ENCODE measurements around the gene ADARB2. TPM values are rescaled to one million over a fixed set of nuclear protein-coding genes. Genes with fewer than 3 reads are reported as not detected.
"Not testable (repeated sequence)": the region's sequence is repeated elsewhere in the genome, so short reads cannot be mapped to it uniquely, and the experiment has no call there.

The ADARB2 gene
- total RNA-seq, 2 donors from 2014 or later: 1.1 to 1.8 TPM

DNA sequence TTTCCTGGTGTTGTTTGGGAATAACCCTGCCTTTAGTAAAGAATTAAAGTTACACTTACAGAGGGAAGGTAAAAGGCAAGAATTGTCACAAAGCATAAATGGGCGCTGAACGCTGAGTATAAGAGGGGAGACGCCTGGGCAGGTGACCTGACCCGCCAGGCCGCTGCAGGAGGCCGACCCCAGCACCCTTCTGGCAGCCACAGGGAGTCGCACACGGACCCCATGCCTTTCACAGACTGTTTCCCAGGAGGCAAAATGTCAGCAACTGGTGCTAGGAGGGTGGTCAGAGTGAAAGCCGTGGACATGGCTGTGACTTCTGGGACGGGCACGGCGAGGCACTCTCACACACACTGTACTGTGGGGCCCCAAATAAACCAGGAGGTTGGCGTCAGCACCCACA lies 392.9 kb downstream of the ADARB2 start:
- H3K36me3 Mint-ChIP-seq (ENCODE audit: low read depth): no peaks in the 10 kb centered on the region
- peaks cover 4% of the 10 kb centered on the region for H3K4me1 ChIP-seq (ENCODE audit: control insufficient read depth, insufficient read depth, low read length)
- TF ChIP-seq, protein P1, sequence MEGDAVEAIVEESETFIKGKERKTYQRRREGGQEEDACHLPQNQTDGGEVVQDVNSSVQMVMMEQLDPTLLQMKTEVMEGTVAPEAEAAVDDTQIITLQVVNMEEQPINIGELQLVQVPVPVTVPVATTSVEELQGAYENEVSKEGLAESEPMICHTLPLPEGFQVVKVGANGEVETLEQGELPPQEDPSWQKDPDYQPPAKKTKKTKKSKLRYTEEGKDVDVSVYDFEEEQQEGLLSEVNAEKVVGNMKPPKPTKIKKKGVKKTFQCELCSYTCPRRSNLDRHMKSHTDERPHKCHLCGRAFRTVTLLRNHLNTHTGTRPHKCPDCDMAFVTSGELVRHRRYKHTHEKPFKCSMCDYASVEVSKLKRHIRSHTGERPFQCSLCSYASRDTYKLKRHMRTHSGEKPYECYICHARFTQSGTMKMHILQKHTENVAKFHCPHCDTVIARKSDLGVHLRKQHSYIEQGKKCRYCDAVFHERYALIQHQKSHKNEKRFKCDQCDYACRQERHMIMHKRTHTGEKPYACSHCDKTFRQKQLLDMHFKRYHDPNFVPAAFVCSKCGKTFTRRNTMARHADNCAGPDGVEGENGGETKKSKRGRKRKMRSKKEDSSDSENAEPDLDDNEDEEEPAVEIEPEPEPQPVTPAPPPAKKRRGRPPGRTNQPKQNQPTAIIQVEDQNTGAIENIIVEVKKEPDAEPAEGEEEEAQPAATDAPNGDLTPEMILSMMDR (conservative IDR thresholded peaks at IDR 0.05): no peak
- no peak overlapping the region for H3K4me3 Mint-ChIP-seq
- peaks cover 8% of the 10 kb centered on the region for H3K4me1 Mint-ChIP-seq
- H3K9me3 Mint-ChIP-seq: no peaks in the 10 kb centered on the region
- 95 to 97% methylated on average over 6 to 13 of the region's 13 CpGs for WGBS, 2 experiments (ENCODE audit: insufficient coverage in 1 of 2, insufficient read length in 1 of 2)
- no peaks in the 10 kb centered on the region for H3K27me3 ChIP-seq (ENCODE audit: control insufficient read depth, insufficient read depth, low read length, poor library complexity, severe bottlenecking)
- H3K9me3 ChIP-seq (ENCODE audit: control insufficient read depth, low read length): no peaks in the 10 kb centered on the region
- H3K27me3 Mint-ChIP-seq (ENCODE audit: insufficient read depth): no peaks in the 10 kb centered on the region
- no peak for DNase-seq
- H3K4me3 ChIP-seq (ENCODE audit: low read length): no peak overlapping the region
- H3K9ac ChIP-seq (ENCODE audit: extremely low read depth, low read length, poor library complexity, severe bottlenecking): no peak overlapping the region
- H3K27ac Mint-ChIP-seq: no peak overlapping the region
- no peaks in the 10 kb centered on the region for H3K36me3 ChIP-seq (ENCODE audit: control insufficient read depth, insufficient read depth, low read length)
- no peak overlapping the region for H3K27ac ChIP-seq (ENCODE audit: low read depth, low read length)

DNA sequence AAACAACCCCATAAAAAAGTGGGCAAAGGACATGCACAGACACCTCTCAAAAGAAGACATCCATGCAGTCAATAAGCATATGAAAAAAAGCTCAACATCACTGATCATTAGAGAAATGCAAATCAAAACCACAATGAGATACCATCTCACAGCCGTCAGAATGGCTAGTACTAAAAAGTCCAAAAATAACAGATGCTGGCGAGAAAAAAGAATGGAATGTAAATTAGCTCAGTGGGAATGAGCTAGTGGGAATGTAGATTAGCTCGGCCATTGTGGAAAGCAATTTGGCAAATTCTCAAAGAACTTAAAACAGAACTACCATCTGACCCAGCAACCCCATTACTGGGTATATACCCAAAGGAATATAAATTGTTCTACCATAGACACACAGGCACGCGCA lies 394.1 kb downstream of the ADARB2 start:
- Mint-ChIP-seq H3K9me3 (no peaks in the 10 kb centered on the region), H3K27me3 (ENCODE audit: insufficient read depth) (peaks cover 2% of the 10 kb centered on the region), H3K4me3 (no peak overlapping the region), H3K27ac (no peak overlapping the region), H3K4me1 (peaks cover 11% of the 10 kb centered on the region), H3K36me3 (ENCODE audit: low read depth) (no peaks in the 10 kb centered on the region)
- Histone ChIP-seq H3K27me3 (ENCODE audit: control insufficient read depth, insufficient read depth, low read length, poor library complexity, severe bottlenecking) (no peaks in the 10 kb centered on the region), H3K27ac (ENCODE audit: low read depth, low read length) (no peak overlapping the region), H3K4me1 (ENCODE audit: control insufficient read depth, insufficient read depth, low read length) (peaks cover 2% of the 10 kb centered on the region), H3K36me3 (ENCODE audit: control insufficient read depth, insufficient read depth, low read length) (no peaks in the 10 kb centered on the region), H3K9me3 (ENCODE audit: control insufficient read depth, low read length) (no peaks in the 10 kb centered on the region), H3K9ac (ENCODE audit: extremely low read depth, low read length, poor library complexity, severe bottlenecking) (no peak overlapping the region), H3K4me3 (ENCODE audit: low read length) (no peak overlapping the region)
- no peak for DNase-seq
- TF ChIP-seq, protein P1 (conservative IDR thresholded peaks at IDR 0.05): no peak
- 90 to 93% methylated on average over 2 to 5 of the region's 5 CpGs for WGBS, 2 experiments (ENCODE audit: insufficient coverage in 1 of 2, insufficient read length in 1 of 2)

DNA sequence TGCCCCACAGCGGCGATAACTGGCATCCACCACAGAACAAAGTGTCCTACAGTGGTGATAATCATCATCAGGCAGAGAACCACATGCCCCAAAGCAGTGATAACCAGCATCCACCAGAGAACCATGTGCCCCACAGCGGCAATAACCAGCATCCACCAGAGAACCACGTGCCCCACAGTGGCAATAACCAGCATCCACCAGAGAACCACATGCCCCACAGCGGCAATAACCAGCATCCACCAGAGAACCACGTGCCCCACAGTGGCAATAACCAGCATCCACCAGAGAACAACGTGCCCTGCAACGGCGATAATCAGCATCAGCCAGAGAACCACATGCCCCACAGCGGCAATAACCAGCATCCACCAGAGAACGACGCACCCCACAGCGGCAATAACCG lies 396.3 kb downstream of the ADARB2 start:
- H3K9ac ChIP-seq (ENCODE audit: extremely low read depth, low read length, poor library complexity, severe bottlenecking); H3K9me3 ChIP-seq (ENCODE audit: control insufficient read depth, low read length); H3K27me3 Mint-ChIP-seq (ENCODE audit: insufficient read depth); H3K4me1 ChIP-seq (ENCODE audit: control insufficient read depth, insufficient read depth, low read length); H3K4me3 ChIP-seq (ENCODE audit: low read length); H3K27ac Mint-ChIP-seq; H3K4me3 Mint-ChIP-seq; H3K27ac ChIP-seq (ENCODE audit: low read depth, low read length); H3K9me3 Mint-ChIP-seq; H3K27me3 ChIP-seq (ENCODE audit: control insufficient read depth, insufficient read depth, low read length, poor library complexity, severe bottlenecking); H3K36me3 ChIP-seq (ENCODE audit: control insufficient read depth, insufficient read depth, low read length); DNase-seq; H3K36me3 Mint-ChIP-seq (ENCODE audit: low read depth): not testable (repeated sequence)
- peaks cover 17% of the 10 kb centered on the region for H3K4me1 Mint-ChIP-seq
- 95 to 98% methylated on average over 8 to 14 of the region's 14 CpGs for WGBS, 2 experiments (ENCODE audit: insufficient coverage in 1 of 2, insufficient read length in 1 of 2)

GRCh38 chr10:1339396-1339795 lies 397.9 kb downstream of the ADARB2 start:
- Mint-ChIP-seq H3K36me3 (ENCODE audit: low read depth) (no peaks in the 10 kb centered on the region), H3K9me3 (no peaks in the 10 kb centered on the region), H3K4me1 (peaks cover 23% of the 10 kb centered on the region), H3K4me3 (no peak overlapping the region), H3K27ac (no peak overlapping the region), H3K27me3 (ENCODE audit: insufficient read depth) (peaks cover 2% of the 10 kb centered on the region)
- TF ChIP-seq, protein P1 (conservative IDR thresholded peaks at IDR 0.05): no peak
- no peaks in the 10 kb centered on the region for H3K36me3 ChIP-seq (ENCODE audit: control insufficient read depth, insufficient read depth, low read length)
- no peaks in the 10 kb centered on the region for H3K9me3 ChIP-seq (ENCODE audit: control insufficient read depth, low read length)
- H3K27me3 ChIP-seq (ENCODE audit: control insufficient read depth, insufficient read depth, low read length, poor library complexity, severe bottlenecking): no peaks in the 10 kb centered on the region
- no peak overlapping the region for H3K9ac ChIP-seq (ENCODE audit: extremely low read depth, low read length, poor library complexity, severe bottlenecking)
- peaks cover 2% of the 10 kb centered on the region for H3K4me1 ChIP-seq (ENCODE audit: control insufficient read depth, insufficient read depth, low read length)
- WGBS, 2 experiments (ENCODE audit: insufficient coverage in 1 of 2, insufficient read length in 1 of 2): 79 to 89% methylated on average over 2 to 6 of the region's 6 CpGs
- DNase-seq: no peak
- H3K27ac ChIP-seq (ENCODE audit: low read depth, low read length): no peak overlapping the region
- no peak overlapping the region for H3K4me3 ChIP-seq (ENCODE audit: low read length)
